Measurements from ENCODE around the gene DUSP28. TPM values are rescaled to one million over a fixed set of nuclear protein-coding genes. Genes with fewer than 3 reads are reported as not detected.
"Not testable (repeated sequence)": the region's sequence is repeated elsewhere in the genome, so short reads cannot be mapped to it uniquely, and the experiment has no call there.

Gene DUSP28
- total RNA-seq, 2 experiments from 2014 or later: 4.5 to 6.2 TPM

DNA sequence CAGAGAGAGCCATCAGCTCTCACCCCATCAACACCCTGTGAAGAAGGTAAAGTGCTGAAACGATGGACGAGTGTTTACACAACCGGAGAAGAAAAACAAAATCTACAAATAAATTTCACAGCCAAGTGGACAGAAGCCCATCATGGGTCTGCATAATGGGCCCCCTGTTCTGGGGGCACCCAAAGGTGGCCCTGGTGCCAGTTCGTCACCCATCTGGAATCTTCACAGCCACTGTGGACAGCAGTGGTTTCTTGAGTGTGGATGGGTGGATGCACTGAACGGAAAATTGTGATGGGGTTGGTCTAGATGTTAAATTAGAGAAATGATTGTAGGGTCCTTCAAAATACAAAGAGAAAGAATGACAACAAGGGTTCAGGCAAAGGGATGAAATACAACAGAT is 41.2 kb upstream of the DUSP28 start:
- H3K27ac Mint-ChIP-seq: no peak overlapping the region
- H3K4me3 Mint-ChIP-seq: no peak overlapping the region
- DNase-seq (no peak), ATAC-seq (no peak)
- H3K27me3 Mint-ChIP-seq: peaks cover 3% of the 10 kb centered on the region
- peaks cover 10% of the 10 kb centered on the region for H3K4me1 Mint-ChIP-seq (ENCODE audit: low read depth)
- H3K36me3 Mint-ChIP-seq (ENCODE audit: low read depth): peaks cover 37% of the 10 kb centered on the region
- intact Hi-C loops (cut with micrococcal nuclease): loop anchor here (5.0 kb wide), 1 partner anchor 48 kb away; the partner anchor contains the start of gene RNPEPL1
- POLR2A ChIA-PET: no interaction called here
- CTCF ChIA-PET: no interaction called here
- TF ChIP-seq, protein P1, sequence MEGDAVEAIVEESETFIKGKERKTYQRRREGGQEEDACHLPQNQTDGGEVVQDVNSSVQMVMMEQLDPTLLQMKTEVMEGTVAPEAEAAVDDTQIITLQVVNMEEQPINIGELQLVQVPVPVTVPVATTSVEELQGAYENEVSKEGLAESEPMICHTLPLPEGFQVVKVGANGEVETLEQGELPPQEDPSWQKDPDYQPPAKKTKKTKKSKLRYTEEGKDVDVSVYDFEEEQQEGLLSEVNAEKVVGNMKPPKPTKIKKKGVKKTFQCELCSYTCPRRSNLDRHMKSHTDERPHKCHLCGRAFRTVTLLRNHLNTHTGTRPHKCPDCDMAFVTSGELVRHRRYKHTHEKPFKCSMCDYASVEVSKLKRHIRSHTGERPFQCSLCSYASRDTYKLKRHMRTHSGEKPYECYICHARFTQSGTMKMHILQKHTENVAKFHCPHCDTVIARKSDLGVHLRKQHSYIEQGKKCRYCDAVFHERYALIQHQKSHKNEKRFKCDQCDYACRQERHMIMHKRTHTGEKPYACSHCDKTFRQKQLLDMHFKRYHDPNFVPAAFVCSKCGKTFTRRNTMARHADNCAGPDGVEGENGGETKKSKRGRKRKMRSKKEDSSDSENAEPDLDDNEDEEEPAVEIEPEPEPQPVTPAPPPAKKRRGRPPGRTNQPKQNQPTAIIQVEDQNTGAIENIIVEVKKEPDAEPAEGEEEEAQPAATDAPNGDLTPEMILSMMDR (IDR thresholded peaks at IDR 0.05): no peak
- peaks cover 2% of the 10 kb centered on the region for H3K9me3 Mint-ChIP-seq

DNA sequence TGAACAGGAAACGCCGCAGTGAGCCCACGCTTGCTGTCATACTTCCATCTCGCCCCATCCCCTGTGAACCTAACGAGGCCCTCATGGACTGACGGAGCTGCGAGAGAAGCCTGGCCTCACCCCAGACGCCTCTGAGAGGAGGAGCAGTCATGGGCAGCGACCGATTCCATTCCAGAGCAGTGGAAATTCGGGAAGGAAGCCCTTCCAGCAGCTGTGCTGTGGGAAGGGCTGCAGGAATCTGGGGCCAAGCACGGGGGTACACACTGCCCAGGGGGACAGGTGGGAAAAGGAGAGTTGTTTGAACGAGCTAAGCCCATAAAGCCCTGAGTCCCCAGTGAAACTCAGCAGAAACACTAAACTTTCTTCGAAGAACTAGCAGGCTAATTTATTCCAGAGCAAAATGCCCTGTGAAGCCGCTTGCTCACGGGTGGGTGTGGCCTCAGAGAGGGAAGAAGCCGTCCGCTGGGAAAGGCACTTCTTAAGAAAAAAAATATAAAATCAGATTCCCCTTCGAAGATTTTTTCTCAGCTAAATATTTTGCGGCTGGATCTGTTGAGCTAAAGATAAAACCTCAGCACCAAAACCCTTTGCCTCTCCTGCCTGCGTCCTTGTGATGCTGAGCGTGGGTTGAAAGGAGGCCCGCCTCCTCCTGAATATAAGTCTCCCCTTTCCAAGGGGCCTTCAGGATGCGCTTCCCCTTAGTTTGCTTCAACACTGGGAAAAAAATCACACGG is 40.6 kb upstream of the DUSP28 start:
- Mint-ChIP-seq H3K9me3 (peaks cover 7% of the 10 kb centered on the region), H3K4me3 (no peak overlapping the region), H3K36me3 (ENCODE audit: low read depth) (peaks cover 42% of the 10 kb centered on the region), H3K27me3 (peaks cover 3% of the 10 kb centered on the region), H3K4me1 (ENCODE audit: low read depth) (peaks cover 5% of the 10 kb centered on the region), H3K27ac (no peak overlapping the region)
- TF ChIP-seq, protein P1 (IDR thresholded peaks at IDR 0.05): no peak
- no peak for DNase-seq
- intact Hi-C loops (cut with micrococcal nuclease): loop anchor here (5.0 kb wide), 1 partner anchor 48 kb away; the partner anchor contains the start of gene RNPEPL1
- ATAC-seq: no peak
- CTCF ChIA-PET: no interaction called here
- POLR2A ChIA-PET: no interaction called here

DNA sequence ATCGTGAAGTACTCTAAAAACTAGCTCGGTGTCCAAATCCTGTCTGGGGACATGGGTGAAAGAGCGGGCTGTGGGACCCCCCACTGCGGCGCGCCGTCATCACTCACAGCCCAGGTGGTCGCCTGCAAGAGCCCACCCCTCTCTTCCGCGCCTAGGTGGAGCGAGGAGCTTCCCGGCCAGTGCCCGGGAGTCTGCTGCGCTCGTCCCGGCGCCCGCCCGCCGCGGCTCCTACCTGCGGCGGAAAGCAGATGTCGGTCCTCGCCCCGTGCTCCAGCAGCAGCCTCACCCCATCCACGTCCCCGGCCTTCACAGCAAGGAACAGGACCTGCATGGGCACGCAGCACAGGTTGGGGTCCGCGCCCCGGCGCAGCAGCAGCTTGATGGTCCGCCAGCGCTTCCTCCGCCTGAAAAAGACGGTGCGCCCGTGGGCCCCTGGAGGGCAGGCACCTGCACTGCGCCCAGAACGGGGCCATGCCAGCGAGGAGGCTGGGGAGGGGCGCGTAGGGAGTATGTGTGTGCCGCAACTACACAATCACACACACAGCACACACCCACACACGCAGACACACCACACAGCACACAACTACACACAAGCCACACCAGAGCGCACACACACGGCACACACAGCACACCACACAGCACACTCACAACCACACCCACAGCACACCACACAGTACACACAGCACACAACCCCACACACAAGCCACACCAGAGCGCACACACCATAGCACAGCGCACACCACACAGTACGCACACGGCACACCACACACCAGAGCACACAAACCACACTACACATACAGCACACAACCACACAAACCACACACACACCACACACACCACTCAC is 39.8 kb upstream of the DUSP28 start:
- ChIA-PET POLR2A (no interaction called here), CTCF (no interaction called here)
- peaks cover 13% of the 10 kb centered on the region for H3K9me3 Mint-ChIP-seq
- ATAC-seq: peak; percentile 37
- TF ChIP-seq, protein P1 (IDR thresholded peaks at IDR 0.05): no peak
- intact Hi-C loops (cut with micrococcal nuclease): no loop called here
- H3K36me3 Mint-ChIP-seq (ENCODE audit: low read depth): peaks cover 50% of the 10 kb centered on the region
- peaks cover 5% of the 10 kb centered on the region for H3K4me1 Mint-ChIP-seq (ENCODE audit: low read depth)
- DNase-seq: peak; percentile 9
- no peak overlapping the region for H3K4me3 Mint-ChIP-seq
- H3K27ac Mint-ChIP-seq: no peak overlapping the region
- H3K27me3 Mint-ChIP-seq: peaks cover 3% of the 10 kb centered on the region

DNA sequence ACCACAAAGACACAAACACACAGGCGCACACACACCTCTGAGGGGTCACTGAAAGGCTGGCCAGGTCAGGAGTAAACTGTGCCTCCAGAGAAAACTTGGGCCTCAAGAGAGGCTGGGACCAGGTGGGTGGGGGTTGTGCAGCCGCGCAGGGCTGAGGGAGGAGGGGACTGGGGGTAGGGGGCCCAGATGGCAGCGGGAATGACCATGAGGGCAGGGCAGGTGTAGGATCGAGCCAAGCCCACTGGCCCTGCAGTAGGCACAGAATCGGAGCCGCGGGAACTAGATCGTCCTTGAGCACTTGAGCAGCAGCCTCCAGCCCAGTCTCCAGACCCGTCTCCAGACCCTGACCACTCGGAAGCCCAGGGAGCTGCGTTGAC is 39.2 kb upstream of the DUSP28 start:
- Mint-ChIP-seq H3K36me3 (ENCODE audit: low read depth) (peaks cover 56% of the 10 kb centered on the region), H3K27me3 (peaks cover 3% of the 10 kb centered on the region), H3K27ac (no peak overlapping the region), H3K4me1 (ENCODE audit: low read depth) (peaks cover 5% of the 10 kb centered on the region), H3K9me3 (peaks cover 18% of the 10 kb centered on the region), H3K4me3 (no peak overlapping the region)
- TF ChIP-seq, protein P1 (IDR thresholded peaks at IDR 0.05): no peak
- intact Hi-C loops (cut with micrococcal nuclease): no loop called here
- ChIA-PET CTCF (no interaction called here), POLR2A (no interaction called here)
- ATAC-seq: peak; percentile 17
- no peak for DNase-seq

DNA sequence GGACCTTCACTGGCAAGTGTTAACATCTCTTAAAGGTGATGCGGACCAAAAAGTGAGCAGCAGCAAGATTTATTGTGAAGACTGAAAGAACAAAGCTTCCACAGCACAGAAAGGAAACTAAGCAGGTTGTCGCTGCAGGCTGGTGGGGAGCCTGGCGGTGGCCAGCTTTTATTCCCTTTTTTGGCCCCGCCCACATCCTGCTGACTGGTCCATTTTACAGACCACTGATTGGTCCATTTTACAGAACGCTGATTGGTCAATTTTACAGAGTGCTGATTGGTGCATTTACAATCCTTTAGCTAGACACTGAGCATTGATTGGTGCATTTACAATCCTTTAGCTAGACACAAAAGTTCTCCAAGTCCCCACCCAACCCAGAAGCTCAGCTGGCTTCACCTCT is 38.3 kb upstream of the DUSP28 start:
- intact Hi-C loops (cut with micrococcal nuclease); H3K4me1 Mint-ChIP-seq (ENCODE audit: low read depth); H3K27me3 Mint-ChIP-seq; H3K4me3 Mint-ChIP-seq; H3K27ac Mint-ChIP-seq: not testable (repeated sequence)
- ATAC-seq: peak; percentile 20
- Mint-ChIP-seq H3K36me3 (ENCODE audit: low read depth) (peaks cover 64% of the 10 kb centered on the region), H3K9me3 (peaks cover 18% of the 10 kb centered on the region)
- POLR2A ChIA-PET: interaction anchor here (0.6 kb wide), 1 partner anchor 88 kb away, joined by 3 read pairs; no protein-coding TSS in a partner anchor
- CTCF ChIA-PET: interaction anchor here (1.4 kb wide), 1 partner anchor 8 kb away, joined by 5 read pairs; no protein-coding TSS in a partner anchor
- peak; percentile 43 for DNase-seq

Measured in activated CD8-positive, alpha-beta T cell treated with anti-CD3 and anti-CD28 coated beads for 36 hours (primary cell).